NCI-H1436 treated with DMSO at 0.1 percent for 48 hours (cell line): ENCODE results near the gene CD300H.
"Not testable (repeated sequence)": the region's sequence is repeated elsewhere in the genome, so short reads cannot be mapped to it uniquely, and the experiment has no call there.

Experiments used
- DNase-seq: peaks from one replicate; lab custom pipeline; 2025; lab: John Stamatoyannopoulos, UW

The CD300H gene

GRCh38 chr17:74526681-74527080 lies 40.6 kb downstream of the CD300H start:
- no peak for DNase-seq

GRCh38 chr17:74525781-74526288 lies 41.5 kb downstream of the CD300H start:
- DNase-seq = no peak

GRCh38 chr17:74525465-74525725 lies 41.9 kb downstream of the CD300H start:
- DNase-seq = no peak

GRCh38 chr17:74524653-74525464 lies 42.5 kb downstream of the CD300H start:
- no peak for DNase-seq

- no peak for DNase-seq
Observed at GRCh38 chr17:74523308-74523707, 44.0 kb downstream of the CD300H start.

GRCh38 chr17:74522381-74523105 lies 44.8 kb downstream of the CD300H start:
- no peak for DNase-seq

- DNase-seq = no peak
Observed at GRCh38 chr17:74521701-74522201, 45.6 kb downstream of the CD300H start.

GRCh38 chr17:74520790-74521480 lies 46.4 kb downstream of the CD300H start:
- no peak for DNase-seq

- no peak for DNase-seq
Observed at GRCh38 chr17:74520016-74520434, 47.3 kb downstream of the CD300H start.

- DNase-seq = not testable (repeated sequence)
Observed at GRCh38 chr17:74518413-74518981, 48.8 kb downstream of the CD300H start.

- no peak for DNase-seq
Observed at GRCh38 chr17:74516561-74517328, 50.6 kb downstream of the CD300H start.

GRCh38 chr17:74515941-74516340 lies 51.4 kb downstream of the CD300H start:
- no peak for DNase-seq

GRCh38 chr17:74514632-74515334 lies 52.5 kb downstream of the CD300H start:
- no peak for DNase-seq

GRCh38 chr17:74513987-74514631 lies 53.2 kb downstream of the CD300H start:
- DNase-seq = no peak

- no peak for DNase-seq
Observed at GRCh38 chr17:74512624-74513091, 54.7 kb downstream of the CD300H start.

GRCh38 chr17:74512036-74512435 lies 55.3 kb downstream of the CD300H start:
- DNase-seq = no peak
